Retinal pigment epithelial cell (primary cell): ENCODE measurements around the gene IL20RB.

Source experiments
- DNase-seq: peaks from one replicate; pipeline ENCODE4 v3.0.0-alpha.2; 2010; ENCODE audit warnings: low read depth
- H3K4me3 ChIP-seq: 2 replicates; pipeline ENCODE4 v1.5.1; 2011; ENCODE audit warnings: mild to moderate bottlenecking, low read length, control low read depth, moderate library complexity
- TF ChIP-seq, protein P1 (sequence below): conservative IDR thresholded peaks from 2 replicates; pipeline ENCODE4 v1.5.1; 2011; ENCODE audit warnings: low read depth, low read length, control low read depth, inconsistent platforms

The IL20RB gene

DNA sequence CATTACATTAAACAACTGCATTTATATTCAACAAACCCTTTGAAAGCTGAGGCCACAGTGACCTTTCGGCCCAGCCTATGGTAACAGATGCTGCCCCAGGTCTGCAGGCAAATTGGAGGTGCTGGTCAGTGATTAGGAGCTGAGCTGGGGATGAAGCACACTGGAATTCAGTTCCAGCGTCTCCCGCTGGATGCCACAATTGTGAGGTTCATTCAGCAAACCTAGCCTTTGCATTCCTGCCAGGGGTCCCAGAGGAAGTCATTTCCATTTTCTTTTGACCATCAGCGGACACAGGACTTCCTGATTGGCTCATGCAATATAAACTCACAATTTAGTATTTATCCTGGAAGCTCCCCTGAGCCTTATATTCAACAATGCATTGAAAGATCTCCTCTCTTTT lies 89.5 kb downstream of the IL20RB start:
- H3K4me3 ChIP-seq: no peak overlapping the region
- TF ChIP-seq, protein P1, sequence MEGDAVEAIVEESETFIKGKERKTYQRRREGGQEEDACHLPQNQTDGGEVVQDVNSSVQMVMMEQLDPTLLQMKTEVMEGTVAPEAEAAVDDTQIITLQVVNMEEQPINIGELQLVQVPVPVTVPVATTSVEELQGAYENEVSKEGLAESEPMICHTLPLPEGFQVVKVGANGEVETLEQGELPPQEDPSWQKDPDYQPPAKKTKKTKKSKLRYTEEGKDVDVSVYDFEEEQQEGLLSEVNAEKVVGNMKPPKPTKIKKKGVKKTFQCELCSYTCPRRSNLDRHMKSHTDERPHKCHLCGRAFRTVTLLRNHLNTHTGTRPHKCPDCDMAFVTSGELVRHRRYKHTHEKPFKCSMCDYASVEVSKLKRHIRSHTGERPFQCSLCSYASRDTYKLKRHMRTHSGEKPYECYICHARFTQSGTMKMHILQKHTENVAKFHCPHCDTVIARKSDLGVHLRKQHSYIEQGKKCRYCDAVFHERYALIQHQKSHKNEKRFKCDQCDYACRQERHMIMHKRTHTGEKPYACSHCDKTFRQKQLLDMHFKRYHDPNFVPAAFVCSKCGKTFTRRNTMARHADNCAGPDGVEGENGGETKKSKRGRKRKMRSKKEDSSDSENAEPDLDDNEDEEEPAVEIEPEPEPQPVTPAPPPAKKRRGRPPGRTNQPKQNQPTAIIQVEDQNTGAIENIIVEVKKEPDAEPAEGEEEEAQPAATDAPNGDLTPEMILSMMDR: no peak
- no peak for DNase-seq

DNA sequence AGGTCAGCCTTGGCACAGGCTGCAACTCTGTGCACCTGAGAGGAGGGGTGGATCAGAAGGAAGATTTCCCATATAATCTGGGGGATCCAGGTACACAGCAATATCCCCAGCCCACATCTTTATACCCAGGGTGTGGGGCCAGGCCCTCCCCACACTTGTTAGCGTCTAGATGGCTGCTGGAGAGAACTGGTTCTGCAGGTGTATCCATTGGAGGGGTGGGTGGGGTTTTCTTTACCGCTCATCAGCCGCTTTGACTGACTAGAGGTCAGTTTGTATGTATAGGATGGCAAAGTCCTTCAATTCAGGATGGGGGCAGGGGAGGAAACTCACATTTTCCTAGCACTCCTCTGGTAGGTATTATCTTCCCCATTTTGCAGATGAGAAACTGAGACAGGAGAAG lies 92.5 kb downstream of the IL20RB start:
- H3K4me3 ChIP-seq: no peak overlapping the region
- TF ChIP-seq, protein P1: no peak

DNA sequence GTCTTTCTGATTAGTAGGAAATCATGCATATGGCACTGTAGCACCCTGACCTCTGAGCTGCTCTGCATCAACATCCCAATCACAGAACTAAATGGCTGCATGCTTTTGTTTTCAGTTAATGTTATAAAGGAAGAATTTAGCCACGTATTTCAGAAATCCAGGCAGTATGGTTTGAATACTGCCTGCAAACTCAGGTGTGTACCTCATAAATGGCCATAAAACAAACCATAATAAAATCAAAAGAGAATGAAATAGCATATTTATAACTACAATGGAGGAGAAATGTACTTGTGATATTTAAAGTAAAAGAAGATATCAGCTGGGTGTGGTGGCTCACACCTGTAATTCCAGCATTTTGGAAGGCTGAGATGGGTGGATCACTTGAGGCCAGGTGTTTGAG lies 94.5 kb downstream of the IL20RB start:
- no peak for DNase-seq
- TF ChIP-seq, protein P1: no peak
- no peak overlapping the region for H3K4me3 ChIP-seq

More for the DNA sequence above, 92.5 kb downstream of the IL20RB start:
- no peak for DNase-seq
